ENCODE results near the gene ACP4.
"Not testable (repeated sequence)": the region's sequence is repeated elsewhere in the genome, so short reads cannot be mapped to it uniquely, and the experiment has no call there.

ACP4 gene

GRCh38 chr19:50749490-50749889, 40.7 kb upstream of the ACP4 start:
- Histone ChIP-seq H2AFZ (ENCODE audit: low read depth, low read length) (no peak overlapping the region), H3K9me3 (ENCODE audit: insufficient read depth, low read length) (no peaks in the 10 kb centered on the region), H3K27ac (ENCODE audit: low read length) (no peak overlapping the region), H3K79me2 (ENCODE audit: low read length) (no peaks in the 10 kb centered on the region), H3K4me1 (ENCODE audit: low read length) (no peaks in the 10 kb centered on the region), H3K9ac (ENCODE audit: low read length) (no peak overlapping the region), H3K27me3 (ENCODE audit: low read depth, low read length) (peaks cover 8% of the 10 kb centered on the region), H3K4me3 (ENCODE audit: low read length) (no peak overlapping the region), H3K4me2 (ENCODE audit: low read length) (no peak overlapping the region), H4K20me1 (ENCODE audit: insufficient read depth, low read length) (no peaks in the 10 kb centered on the region), H3K36me3 (replicated peaks; ENCODE audit: low read depth, low read length) (no peaks in the 10 kb centered on the region)
- TF ChIP-seq CTCF (IDR thresholded peaks at IDR 0.05; ENCODE audit: low read depth, low read length): no peak
- no peak for TF ChIP-seq EZH2phosphoT487 (IDR thresholded peaks at IDR 0.05; ENCODE audit: low read depth)

GRCh38 chr19:50750010-50750409, 40.2 kb upstream of the ACP4 start:
- peaks cover 13% of the 10 kb centered on the region for H3K27me3 ChIP-seq (ENCODE audit: low read depth, low read length)
- H3K4me1 ChIP-seq (ENCODE audit: low read length): no peaks in the 10 kb centered on the region
- no peaks in the 10 kb centered on the region for H3K79me2 ChIP-seq (ENCODE audit: low read length)
- H3K4me3 ChIP-seq (ENCODE audit: low read length): no peak overlapping the region
- no peak overlapping the region for H3K9ac ChIP-seq (ENCODE audit: low read length)
- no peak overlapping the region for H2AFZ ChIP-seq (ENCODE audit: low read depth, low read length)
- H4K20me1 ChIP-seq (ENCODE audit: insufficient read depth, low read length): no peaks in the 10 kb centered on the region
- no peak overlapping the region for H3K4me2 ChIP-seq (ENCODE audit: low read length)
- no peak overlapping the region for H3K27ac ChIP-seq (ENCODE audit: low read length)
- H3K36me3 ChIP-seq (replicated peaks; ENCODE audit: low read depth, low read length): no peaks in the 10 kb centered on the region
- H3K9me3 ChIP-seq (ENCODE audit: insufficient read depth, low read length): no peaks in the 10 kb centered on the region
- TF ChIP-seq EZH2phosphoT487 (IDR thresholded peaks at IDR 0.05; ENCODE audit: low read depth) (no peak), CTCF (IDR thresholded peaks at IDR 0.05; ENCODE audit: low read depth, low read length) (no peak)

- Histone ChIP-seq H3K27me3 (ENCODE audit: low read depth, low read length) (peaks cover 18% of the 10 kb centered on the region), H3K9me3 (ENCODE audit: insufficient read depth, low read length) (no peaks in the 10 kb centered on the region), H3K79me2 (ENCODE audit: low read length) (no peaks in the 10 kb centered on the region), H4K20me1 (ENCODE audit: insufficient read depth, low read length) (no peaks in the 10 kb centered on the region), H3K4me3 (ENCODE audit: low read length) (no peak overlapping the region), H3K27ac (ENCODE audit: low read length) (no peak overlapping the region), H3K4me2 (ENCODE audit: low read length) (no peak overlapping the region), H3K36me3 (replicated peaks; ENCODE audit: low read depth, low read length) (no peaks in the 10 kb centered on the region), H3K4me1 (ENCODE audit: low read length) (no peaks in the 10 kb centered on the region), H3K9ac (ENCODE audit: low read length) (no peak overlapping the region), H2AFZ (ENCODE audit: low read depth, low read length) (no peak overlapping the region)
- TF ChIP-seq CTCF (IDR thresholded peaks at IDR 0.05; ENCODE audit: low read depth, low read length) (no peak), EZH2phosphoT487 (IDR thresholded peaks at IDR 0.05; ENCODE audit: low read depth) (no peak)
These were observed 36.3 kb upstream of the ACP4 start for GRCh38 chr19:50753879-50754278.

GRCh38 chr19:50756244-50756643, 34.0 kb upstream of the ACP4 start:
- not testable (repeated sequence) for H3K9ac ChIP-seq (ENCODE audit: low read length); H2AFZ ChIP-seq (ENCODE audit: low read depth, low read length); H3K36me3 ChIP-seq (replicated peaks; ENCODE audit: low read depth, low read length); H3K27ac ChIP-seq (ENCODE audit: low read length); H3K4me1 ChIP-seq (ENCODE audit: low read length); H3K4me2 ChIP-seq (ENCODE audit: low read length); H3K79me2 ChIP-seq (ENCODE audit: low read length); H3K4me3 ChIP-seq (ENCODE audit: low read length); H3K9me3 ChIP-seq (ENCODE audit: insufficient read depth, low read length); H4K20me1 ChIP-seq (ENCODE audit: insufficient read depth, low read length)
- H3K27me3 ChIP-seq (ENCODE audit: low read depth, low read length): peaks cover 15% of the 10 kb centered on the region

GRCh38 chr19:50757624-50758023, 32.6 kb upstream of the ACP4 start:
- not testable (repeated sequence) for H3K4me3 ChIP-seq (ENCODE audit: low read length); H3K36me3 ChIP-seq (replicated peaks; ENCODE audit: low read depth, low read length); H3K4me1 ChIP-seq (ENCODE audit: low read length); H3K4me2 ChIP-seq (ENCODE audit: low read length); H3K27ac ChIP-seq (ENCODE audit: low read length); H3K9me3 ChIP-seq (ENCODE audit: insufficient read depth, low read length); H3K79me2 ChIP-seq (ENCODE audit: low read length); H2AFZ ChIP-seq (ENCODE audit: low read depth, low read length); H4K20me1 ChIP-seq (ENCODE audit: insufficient read depth, low read length); H3K9ac ChIP-seq (ENCODE audit: low read length)
- peaks cover 15% of the 10 kb centered on the region for H3K27me3 ChIP-seq (ENCODE audit: low read depth, low read length)

- not testable (repeated sequence) for H2AFZ ChIP-seq (ENCODE audit: low read depth, low read length); H3K4me1 ChIP-seq (ENCODE audit: low read length); H3K79me2 ChIP-seq (ENCODE audit: low read length); H3K36me3 ChIP-seq (replicated peaks; ENCODE audit: low read depth, low read length); H3K4me2 ChIP-seq (ENCODE audit: low read length); H4K20me1 ChIP-seq (ENCODE audit: insufficient read depth, low read length); H3K27ac ChIP-seq (ENCODE audit: low read length); H3K9ac ChIP-seq (ENCODE audit: low read length); H3K9me3 ChIP-seq (ENCODE audit: insufficient read depth, low read length); H3K4me3 ChIP-seq (ENCODE audit: low read length)
- H3K27me3 ChIP-seq (ENCODE audit: low read depth, low read length): peaks cover 15% of the 10 kb centered on the region
These were observed 31.1 kb upstream of the ACP4 start for GRCh38 chr19:50759076-50759475.

All from OCI-LY3 (cell line).